ENCODE results near the gene IL15. TPM values are rescaled to one million over a fixed set of nuclear protein-coding genes. Genes with fewer than 3 reads are reported as not detected.

The IL15 gene
- total and polyA plus RNA-seq, 8 donors = 1.2 to 15.6 (median 3.4) TPM

GRCh38 chr4:141657550-141658250 lies 21.3 kb downstream of the IL15 start:
- TF ChIP-seq EP300 (IDR thresholded peaks at IDR 0.05) (no peak), POLR2AphosphoS5 (IDR thresholded peaks at IDR 0.05) (no peak), POLR2A (IDR thresholded peaks at IDR 0.05) (no peak)
- TF ChIP-seq, protein P1, sequence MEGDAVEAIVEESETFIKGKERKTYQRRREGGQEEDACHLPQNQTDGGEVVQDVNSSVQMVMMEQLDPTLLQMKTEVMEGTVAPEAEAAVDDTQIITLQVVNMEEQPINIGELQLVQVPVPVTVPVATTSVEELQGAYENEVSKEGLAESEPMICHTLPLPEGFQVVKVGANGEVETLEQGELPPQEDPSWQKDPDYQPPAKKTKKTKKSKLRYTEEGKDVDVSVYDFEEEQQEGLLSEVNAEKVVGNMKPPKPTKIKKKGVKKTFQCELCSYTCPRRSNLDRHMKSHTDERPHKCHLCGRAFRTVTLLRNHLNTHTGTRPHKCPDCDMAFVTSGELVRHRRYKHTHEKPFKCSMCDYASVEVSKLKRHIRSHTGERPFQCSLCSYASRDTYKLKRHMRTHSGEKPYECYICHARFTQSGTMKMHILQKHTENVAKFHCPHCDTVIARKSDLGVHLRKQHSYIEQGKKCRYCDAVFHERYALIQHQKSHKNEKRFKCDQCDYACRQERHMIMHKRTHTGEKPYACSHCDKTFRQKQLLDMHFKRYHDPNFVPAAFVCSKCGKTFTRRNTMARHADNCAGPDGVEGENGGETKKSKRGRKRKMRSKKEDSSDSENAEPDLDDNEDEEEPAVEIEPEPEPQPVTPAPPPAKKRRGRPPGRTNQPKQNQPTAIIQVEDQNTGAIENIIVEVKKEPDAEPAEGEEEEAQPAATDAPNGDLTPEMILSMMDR (IDR thresholded peaks at IDR 0.05) = no peak
- Histone ChIP-seq H3K4me1 (peaks cover 0 to 9% (median 1%) of the 10 kb centered on the region in 4 donors), H3K27me3 (no peaks in the 10 kb centered on the region), H3K36me3 (no peaks in the 10 kb centered on the region), H3K27ac (no peak overlapping the region), H3K9me3 (no peaks in the 10 kb centered on the region), H3K4me3 (no peak overlapping the region)
- no peak for DNase-seq
- intact Hi-C loops (cut with DNase I; ENCODE audit: low total_unique reads) = no loop called here
- whole genome bisulfite sequencing, 5 donors = 72 to 82% (median 80%) methylated on average over 5 of the region's 5 CpGs

DNA sequence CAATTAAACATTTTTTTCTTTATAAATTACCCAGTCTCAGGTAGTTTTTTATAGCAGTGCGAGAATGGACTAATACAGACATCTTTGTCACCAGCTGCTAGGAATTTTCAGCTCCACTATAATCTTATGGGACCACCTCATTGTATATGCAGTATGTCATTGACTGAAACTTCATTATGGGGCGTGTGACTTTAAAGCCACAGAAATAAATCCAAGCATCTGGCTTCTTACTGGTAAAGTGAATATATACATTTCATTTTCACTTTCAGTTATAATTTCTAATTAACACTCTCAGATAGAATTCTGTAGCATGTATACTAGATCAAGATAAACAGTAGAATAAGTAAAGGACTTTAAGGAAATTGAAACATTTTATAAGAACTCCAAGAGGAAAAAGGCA lies 21.9 kb downstream of the IL15 start:
- H3K4me3 ChIP-seq = no peak overlapping the region
- no peak for TF ChIP-seq EP300 (IDR thresholded peaks at IDR 0.05)
- TF ChIP-seq POLR2A (IDR thresholded peaks at IDR 0.05) = no peak
- TF ChIP-seq, protein P1 (IDR thresholded peaks at IDR 0.05) = no peak
- no peak for TF ChIP-seq POLR2AphosphoS5 (IDR thresholded peaks at IDR 0.05)
- no peaks in the 10 kb centered on the region for H3K9me3 ChIP-seq
- peaks cover 0 to 5% (median 0%) of the 10 kb centered on the region in 4 donors for H3K4me1 ChIP-seq
- no peak for DNase-seq
- no peak overlapping the region for H3K27ac ChIP-seq
- H3K36me3 ChIP-seq = no peaks in the 10 kb centered on the region
- WGBS, 5 donors = 84 to 95% (median 93%) methylated on average over 2 of the region's 2 CpGs
- no peaks in the 10 kb centered on the region for H3K27me3 ChIP-seq
- intact Hi-C loops (cut with DNase I; ENCODE audit: low total_unique reads) = no loop called here

GRCh38 chr4:141659539-141659938 lies 23.2 kb downstream of the IL15 start:
- Histone ChIP-seq H3K9me3 (no peaks in the 10 kb centered on the region), H3K36me3 (no peaks in the 10 kb centered on the region), H3K4me1 (no peaks in the 10 kb centered on the region), H3K27me3 (no peaks in the 10 kb centered on the region), H3K4me3 (no peak overlapping the region), H3K27ac (no peak overlapping the region)
- no peak for DNase-seq
- intact Hi-C loops (cut with DNase I; ENCODE audit: low total_unique reads) = no loop called here
- TF ChIP-seq POLR2AphosphoS5 (IDR thresholded peaks at IDR 0.05) (no peak), EP300 (IDR thresholded peaks at IDR 0.05) (no peak), POLR2A (IDR thresholded peaks at IDR 0.05) (no peak)
- TF ChIP-seq, protein P1 (IDR thresholded peaks at IDR 0.05) = no peak
- WGBS, 5 donors = 73 to 91% (median 84%) methylated on average over 1 of the region's 1 CpG

- WGBS, 5 donors = 67 to 84% (median 70%) methylated on average over 1 of the region's 1 CpG
- H3K4me3 ChIP-seq = no peak overlapping the region
- no peaks in the 10 kb centered on the region for H3K36me3 ChIP-seq
- TF ChIP-seq EP300 (IDR thresholded peaks at IDR 0.05) = no peak
- TF ChIP-seq POLR2A (IDR thresholded peaks at IDR 0.05) = no peak
- no peak for TF ChIP-seq POLR2AphosphoS5 (IDR thresholded peaks at IDR 0.05)
- TF ChIP-seq, protein P1 (IDR thresholded peaks at IDR 0.05) = no peak
- H3K27me3 ChIP-seq = no peaks in the 10 kb centered on the region
- no peaks in the 10 kb centered on the region for H3K9me3 ChIP-seq
- DNase-seq = no peak
- no peak overlapping the region for H3K27ac ChIP-seq
- no peaks in the 10 kb centered on the region for H3K4me1 ChIP-seq
- intact Hi-C loops (cut with DNase I; ENCODE audit: low total_unique reads) = no loop called here
Observed at GRCh38 chr4:141660880-141661279, 24.5 kb downstream of the IL15 start.

Measured in stomach (tissue), 9 donors.